SW 1271 (cell line): ENCODE measurements around the gene SIGLEC10.

Source experiments
- DNase-seq, 2 experiments: peaks; one replicate each; lab custom pipeline; 2025; lab: John Stamatoyannopoulos, UW

SIGLEC10 gene

GRCh38 chr19:51365965-51366388, 51.5 kb downstream of the SIGLEC10 start, which contains the start of gene ETFB:
Gene ETFB (minus strand): TSS chr19:51366388. CDS start chr19:51366326, 62 bp downstream.
- no peak for DNase-seq

GRCh38 chr19:51365211-51365964, 52.1 kb downstream of the SIGLEC10 start:
- no peak for DNase-seq

GRCh38 chr19:51364200-51365106, 53.0 kb downstream of the SIGLEC10 start:
- DNase-seq: no peak

GRCh38 chr19:51361239-51361638, 56.2 kb downstream of the SIGLEC10 start:
- DNase-seq: no peak
